SK-N-SH (cell line): ENCODE results near the gene PRRT1. TPM values are rescaled to one million over a fixed set of nuclear protein-coding genes. Genes with fewer than 3 reads are reported as not detected.

Experiments used
- CTCF ChIA-PET: fragments of 300-600, 350-600 bp; formaldehyde crosslinking; extraction: SDS; loops from one replicate; lab custom pipeline; 2021; lab: Yijun Ruan, JAX
- POLR2A ChIA-PET: fragments of 350-600 bp; sonication (Branson Sonifier 250); formaldehyde crosslinking; extraction: SDS; loops from one replicate; lab custom pipeline; 2020; ENCODE audit warnings: antibody characterized with exemption, inconsistent platforms; lab: Yijun Ruan, JAX
- DNase-seq: peaks from one replicate; pipeline ENCODE4 v3.0.0; 2012
- H2AFZ ChIP-seq: fragments of 200-600 bp; sonication (generic); 2 replicates; pipeline ENCODE4 v1.8.1; 2016; ENCODE audit warnings: antibody characterized with exemption, mild to moderate bottlenecking, low read depth
- H3F3A ChIP-seq: fragments of 200-600 bp; sonication (generic); replicated peaks from 2 replicates; pipeline ENCODE3; 2016; ENCODE audit warnings: antibody characterized with exemption, mild to moderate bottlenecking; ENCODE audit not compliant: insufficient read depth
- H3K27ac ChIP-seq, 2 experiments: fragments of 200-500 bp in 1 of 2; fragments of 200-600 bp in 1 of 2; sonication (Bioruptor generic) in 1 of 2; sonication (generic), shearing (Covaris generic) in 1 of 2; 2 replicates each; pipeline versions ENCODE4 v1.5.1 to v1.6.1; 2014 to 2016; ENCODE audit warnings: low read depth in 2 of 2, inconsistent platforms in 1 of 2, low read length in 1 of 2, mild to moderate bottlenecking in 1 of 2, mixed read lengths in 1 of 2
- H3K27me3 ChIP-seq: fragments of 200-600 bp; sonication (generic), shearing (Covaris generic); 2 replicates; pipeline ENCODE4 v1.6.1; 2016; ENCODE audit warnings: mixed run types; ENCODE audit not compliant: insufficient read depth
- H3K36me3 ChIP-seq, 2 experiments: fragments of 200-500 bp in 1 of 2; fragments of 200-600 bp in 1 of 2; sonication (Bioruptor generic) in 1 of 2; sonication (generic) in 1 of 2; replicated peaks in 1 of 2; 2 replicates each; pipeline versions ENCODE3 to v1.5.1; 2014 to 2016; ENCODE audit warnings: low read length in 1 of 2, mild to moderate bottlenecking in 1 of 2; ENCODE audit not compliant: insufficient read depth in 2 of 2, control insufficient read depth in 1 of 2
- H3K4me1 ChIP-seq, 2 experiments: fragments of 200-500 bp in 1 of 2; fragments of 200-600 bp in 1 of 2; sonication (Bioruptor generic) in 1 of 2; sonication (generic), shearing (Covaris generic) in 1 of 2; 2 replicates each; pipeline versions ENCODE4 v1.5.1 to v1.6.1; 2014 to 2016; ENCODE audit warnings: low read depth in 1 of 2, low read length in 1 of 2, mixed run types in 1 of 2; ENCODE audit not compliant: insufficient read depth in 2 of 2, control insufficient read depth in 1 of 2
- H3K4me2 ChIP-seq: fragments of 200-600 bp; sonication (generic), shearing (Covaris generic); 2 replicates; pipeline ENCODE4 v1.6.1; 2017; ENCODE audit warnings: mixed run types
- H3K4me3 ChIP-seq, 2 experiments: fragments of 200-500 bp in 1 of 2; fragments of 200-600 bp in 1 of 2; sonication (Bioruptor generic) in 1 of 2; sonication (generic), shearing (Covaris generic) in 1 of 2; 2 replicates each; pipeline versions ENCODE4 v1.5.1 to v1.8.1; 2014 to 2016; ENCODE audit warnings: low read depth in 2 of 2, inconsistent platforms in 1 of 2, low read length in 1 of 2, mild to moderate bottlenecking in 1 of 2, mixed read lengths in 1 of 2, moderate library complexity in 1 of 2
- H3K79me2 ChIP-seq: fragments of 200-600 bp; sonication (generic); 2 replicates; pipeline ENCODE4 v1.8.1; 2017; ENCODE audit warnings: mild to moderate bottlenecking; ENCODE audit not compliant: insufficient read depth
- H3K9ac ChIP-seq: fragments of 200-600 bp; sonication (generic); 2 replicates; pipeline ENCODE4 v1.6.1; 2017; ENCODE audit warnings: mixed run types
- H3K9me2 ChIP-seq: fragments of 200-600 bp; sonication (generic); 2 replicates; pipeline ENCODE4 v1.6.1; 2017; ENCODE audit warnings: mixed run types
- H3K9me3 ChIP-seq: fragments of 200-600 bp; sonication (generic); 2 replicates; pipeline ENCODE4 v1.6.1; 2017; ENCODE audit warnings: mixed run types, mild to moderate bottlenecking, moderate library complexity
- H4K20me1 ChIP-seq: fragments of 200-600 bp; sonication (generic); 2 replicates; pipeline ENCODE4 v1.6.1; 2017; ENCODE audit warnings: mild to moderate bottlenecking, mixed run types; ENCODE audit not compliant: insufficient read depth
- FOXJ3 ChIP-seq: sonication (generic); formaldehyde crosslinking; IDR thresholded peaks from 2 replicates; pipeline ENCODE4 v1.5.1; 2020; ENCODE audit warnings: mild to moderate bottlenecking, missing genetic modification reagents
- GATA2 ChIP-seq: sonication (generic); formaldehyde crosslinking; IDR thresholded peaks from 2 replicates; pipeline ENCODE4 v1.5.0; 2020; ENCODE audit warnings: mild to moderate bottlenecking, missing genetic modification reagents
- JUND ChIP-seq: IDR thresholded peaks from 2 replicates; pipeline ENCODE4 v1.4.0; 2012
- MXI1 ChIP-seq: IDR thresholded peaks from 2 replicates; pipeline ENCODE4 v1.6.1; 2012; ENCODE audit warnings: mild to moderate bottlenecking, low read depth, low read length, improper control_type of control experiment
- NFIC ChIP-seq: IDR thresholded peaks from 2 replicates; pipeline ENCODE4 v1.4.0; 2012; ENCODE audit warnings: borderline replicate concordance
- POLR2AphosphoS5 ChIP-seq: IDR thresholded peaks from 2 replicates; pipeline ENCODE4 v1.6.1; 2012; ENCODE audit warnings: low read depth, low read length
- RAD21 ChIP-seq: IDR thresholded peaks from 2 replicates; pipeline ENCODE4 v1.6.1; 2012; ENCODE audit warnings: mild to moderate bottlenecking, low read length
- RCOR1 ChIP-seq: fragments of 150-350 bp; IDR thresholded peaks from 2 replicates; pipeline ENCODE4 v1.6.1; 2017; ENCODE audit warnings: antibody characterized with exemption, low read length
- REST ChIP-seq: IDR thresholded peaks from 2 replicates; pipeline ENCODE4 v1.6.1; 2012; ENCODE audit warnings: mild to moderate bottlenecking, low read depth, low read length, moderate library complexity
- RFX5 ChIP-seq: IDR thresholded peaks from 2 replicates; pipeline ENCODE4 v1.6.1; 2012; ENCODE audit warnings: mild to moderate bottlenecking, improper control_type of control experiment, low read length
- SIN3A ChIP-seq: IDR thresholded peaks from 2 replicates; pipeline ENCODE4 v1.6.1; 2012; ENCODE audit warnings: low read depth, mild to moderate bottlenecking, low read length, moderate library complexity, borderline replicate concordance
- SMC3 ChIP-seq: IDR thresholded peaks from 2 replicates; pipeline ENCODE4 v1.6.1; 2012; ENCODE audit warnings: low read depth, low read length, improper control_type of control experiment
- TCF12 ChIP-seq: IDR thresholded peaks from 2 replicates; pipeline ENCODE4 v1.4.0; 2012
- WGBS: methylation state at CpG from one replicate; pipeline ENCODE4 v1.1.6; 2017; ENCODE audit warnings: low lambda C conversion rate; 5-methylcytosine and 5-hydroxymethylcytosine counted together
- polyA plus RNA-seq, 3 experiments: library from polyadenylated mRNA; depleted of rRNA; stranded (reverse); fragments of >200 nt; gene quantifications; 2 replicates each; pipeline ENCODE4 v1.2.3, GENCODE V29; 2012
- TF ChIP-seq, protein P1 (sequence below): IDR thresholded peaks from 2 replicates; pipeline ENCODE4 v1.4.0; 2012; ENCODE audit warnings: low read depth, borderline replicate concordance

PRRT1 gene
- polyA plus RNA-seq, 1 of the 3 experiments (the other 2 are of a cell fraction) = 1.5 TPM

DNA sequence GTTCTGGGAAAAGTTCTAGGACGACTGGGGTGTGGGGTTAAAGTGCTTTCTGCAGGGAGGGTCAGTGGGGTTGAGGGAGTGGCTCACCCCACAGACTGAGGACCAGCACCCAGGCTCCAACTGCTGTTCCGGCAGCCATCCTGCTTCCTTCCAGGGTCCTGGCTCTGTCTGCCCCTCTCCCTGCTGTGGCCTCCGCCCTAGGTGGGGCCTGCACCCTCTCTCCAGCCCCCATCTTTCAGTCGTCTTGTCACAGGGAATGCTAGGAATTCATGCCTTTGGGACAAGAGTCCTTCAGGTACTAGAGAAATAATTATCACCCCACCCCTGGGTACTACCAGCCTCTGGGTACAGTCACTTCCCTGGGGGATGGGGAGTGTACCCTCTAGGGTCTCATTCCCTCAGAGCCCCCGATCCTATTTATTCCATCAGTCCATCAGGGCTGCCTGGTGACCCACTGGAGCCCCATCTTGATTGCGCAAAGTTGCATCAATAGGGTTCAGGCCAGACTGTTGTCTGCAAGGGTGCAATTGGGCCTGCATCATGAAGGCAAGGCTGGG lies 32.4 kb upstream of the PRRT1 start, which contains the start of gene AGER:
AGER (minus strand) TSS at position 170 of the 557 bp plus-strand sequence; CDS start at position 139, 31 bp downstream.
- no peak within 1 kb of the TSS for H3K4me2 ChIP-seq
- no peaks in the 10 kb centered on the region for H3K9me2 ChIP-seq
- no peaks in the 10 kb centered on the region for H3K9me3 ChIP-seq
- H3F3A ChIP-seq = peaks cover 20% of the 10 kb centered on the region
- TF ChIP-seq POLR2AphosphoS5 = no peak
- TF ChIP-seq RFX5 = no peak
- H3K27me3 ChIP-seq = no peaks in the 10 kb centered on the region
- DNase-seq = peak; percentile 6
- peaks cover 20% of the 10 kb centered on the region for H3K79me2 ChIP-seq
- H3K4me1 ChIP-seq = peaks cover 3 to 14% of the 10 kb centered on the region in 2 experiments; a peak in 1 of 4 replicates
- no peak within 1 kb of the TSS for H3K4me3 ChIP-seq
- no peak within 1 kb of the TSS for H3K27ac ChIP-seq
- no peak within 1 kb of the TSS for H3K9ac ChIP-seq
- no peak within 1 kb of the TSS for H2AFZ ChIP-seq
- ChIA-PET CTCF (no interaction called here), POLR2A (no interaction called here)
- WGBS = 87% methylated on average over 6 of the region's 6 CpGs
- H4K20me1 ChIP-seq = no peaks in the 10 kb centered on the region
- H3K36me3 ChIP-seq = peaks cover 17 to 43% of the 10 kb centered on the region in 2 experiments

DNA sequence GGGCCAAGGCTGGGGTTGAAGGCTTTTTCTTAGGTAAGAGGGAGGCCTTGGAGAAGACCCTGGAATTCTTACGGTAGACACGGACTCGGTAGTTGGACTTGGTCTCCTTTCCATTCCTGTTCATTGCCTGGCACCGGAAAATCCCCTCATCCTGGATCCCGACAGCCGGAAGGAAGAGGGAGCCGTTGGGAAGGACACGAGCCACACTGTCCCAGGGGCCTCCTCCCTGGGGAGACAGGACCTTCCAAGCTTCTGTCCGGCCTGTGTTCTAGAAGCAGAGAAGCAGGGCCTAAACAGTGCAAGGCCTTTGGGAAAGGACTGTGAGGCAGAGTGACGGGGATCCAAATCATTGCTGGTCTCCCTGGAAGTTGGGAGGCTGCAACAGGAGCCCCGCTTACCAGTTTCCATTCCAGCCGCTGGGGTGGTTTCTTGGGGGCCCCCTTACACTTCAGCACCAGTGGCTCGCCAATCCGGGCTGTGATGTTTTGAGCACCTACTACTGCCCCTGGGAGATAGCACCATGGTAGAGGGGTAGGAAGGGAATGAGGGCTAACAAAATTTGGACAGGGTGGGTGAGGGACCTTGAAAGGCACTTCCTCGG lies 31.8 kb upstream of the PRRT1 start:
- no peak overlapping the region for H2AFZ ChIP-seq
- peak; percentile 7 for DNase-seq
- H3K9me2 ChIP-seq = no peaks in the 10 kb centered on the region
- H4K20me1 ChIP-seq = no peaks in the 10 kb centered on the region
- POLR2A ChIA-PET = no interaction called here
- peaks cover 4 to 15% of the 10 kb centered on the region in 2 experiments; a peak in 2 of 4 replicates for H3K4me1 ChIP-seq
- H3K27me3 ChIP-seq = no peaks in the 10 kb centered on the region
- no peaks in the 10 kb centered on the region for H3K9me3 ChIP-seq
- peaks cover 20% of the 10 kb centered on the region for H3F3A ChIP-seq
- no peak overlapping the region for H3K9ac ChIP-seq
- CTCF ChIA-PET = no interaction called here
- 97% methylated on average over 14 of the region's 15 CpGs for WGBS
- H3K79me2 ChIP-seq = peaks cover 20% of the 10 kb centered on the region
- H3K4me3 ChIP-seq = no peak overlapping the region
- no peak for TF ChIP-seq SIN3A
- TF ChIP-seq RAD21 = no peak
- TF ChIP-seq, all 33 proteins: peak for 0
- H3K4me2 ChIP-seq = no peak overlapping the region
- H3K27ac ChIP-seq = no peak overlapping the region
- peaks cover 17 to 43% of the 10 kb centered on the region in 2 experiments for H3K36me3 ChIP-seq

GRCh38 chr6:32183030-32183429 lies 31.3 kb upstream of the PRRT1 start:
- CTCF ChIA-PET = interaction anchor here (1.4 kb wide), 1 partner anchor 11 kb away, joined by 4 read pairs; no protein-coding TSS in a partner anchor
- no peaks in the 10 kb centered on the region for H3K27me3 ChIP-seq
- H4K20me1 ChIP-seq = no peaks in the 10 kb centered on the region
- peaks cover 17 to 43% of the 10 kb centered on the region in 2 experiments for H3K36me3 ChIP-seq
- H3K4me3 ChIP-seq = no peak overlapping the region
- H3F3A ChIP-seq = peaks cover 20% of the 10 kb centered on the region
- peaks cover 17% of the 10 kb centered on the region; the same call in 1 of the 2 replicates for H3K79me2 ChIP-seq
- no peaks in the 10 kb centered on the region for H3K9me3 ChIP-seq
- H3K4me1 ChIP-seq = peaks cover 4 to 12% of the 10 kb centered on the region in 2 experiments; a peak in 2 of 4 replicates
- H3K4me2 ChIP-seq = no peak overlapping the region
- TF ChIP-seq RCOR1 (no peak), JUND (no peak), NFIC (no peak), TCF12 (no peak), SMC3 (no peak), REST (no peak), MXI1 (no peak), GATA2 (CRISPR knock-in tag) (no peak), SIN3A (no peak), FOXJ3 (CRISPR knock-in tag) (no peak)
- TF ChIP-seq, protein P1, sequence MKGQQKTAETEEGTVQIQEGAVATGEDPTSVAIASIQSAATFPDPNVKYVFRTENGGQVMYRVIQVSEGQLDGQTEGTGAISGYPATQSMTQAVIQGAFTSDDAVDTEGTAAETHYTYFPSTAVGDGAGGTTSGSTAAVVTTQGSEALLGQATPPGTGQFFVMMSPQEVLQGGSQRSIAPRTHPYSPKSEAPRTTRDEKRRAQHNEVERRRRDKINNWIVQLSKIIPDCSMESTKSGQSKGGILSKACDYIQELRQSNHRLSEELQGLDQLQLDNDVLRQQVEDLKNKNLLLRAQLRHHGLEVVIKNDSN = no peak
- TF ChIP-seq, all 33 proteins: peak for 0
- DNase-seq = no peak
- no peak overlapping the region for H2AFZ ChIP-seq
- WGBS = 94% methylated on average over 3 of the region's 3 CpGs
- POLR2A ChIA-PET = no interaction called here
- no peak overlapping the region for H3K9ac ChIP-seq
- no peak overlapping the region for H3K27ac ChIP-seq
- no peaks in the 10 kb centered on the region for H3K9me2 ChIP-seq
